Neural cell (in vitro differentiated cells): ENCODE measurements around the gene GGA1. TPM values are rescaled to one million over a fixed set of nuclear protein-coding genes. Genes with fewer than 3 reads are reported as not detected.

Experiments used
- H2AFZ ChIP-seq: fragments of 200-600, 300-800 bp; sonication (generic), shearing (Covaris generic); 2 replicates; pipeline ENCODE4 v1.6.0; 2014; ENCODE audit warnings: low read depth, mild to moderate bottlenecking, antibody characterized with exemption, low read length, moderate library complexity
- H3F3A ChIP-seq: fragments of 200-600 bp; shearing (Covaris generic); 2 replicates; pipeline ENCODE4 v1.6.1; 2016; ENCODE audit warnings: mild to moderate bottlenecking, moderate library complexity, mixed read lengths, antibody characterized with exemption, low read length; ENCODE audit not compliant: insufficient read depth, poor library complexity, severe bottlenecking
- H3K27ac ChIP-seq: fragments of 200-600, 300-800 bp; sonication (generic), shearing (Covaris generic); 2 replicates; pipeline ENCODE4 v1.5.1; 2014; ENCODE audit warnings: mild to moderate bottlenecking, low read length, moderate library complexity
- H3K27me3 ChIP-seq: fragments of 300-800, 200-600 bp; sonication (generic), shearing (Covaris generic); 2 replicates; pipeline ENCODE4 v1.6.0; 2014; ENCODE audit warnings: mild to moderate bottlenecking, low read depth, low read length, moderate library complexity; ENCODE audit not compliant: insufficient read depth
- H3K36me3 ChIP-seq: fragments of 300-800, 200-600 bp; sonication (generic), shearing (Covaris generic); 2 replicates; pipeline ENCODE4 v1.5.1; 2014; ENCODE audit warnings: mild to moderate bottlenecking, antibody characterized with exemption, low read length, moderate library complexity; ENCODE audit not compliant: insufficient read depth
- H3K4me2 ChIP-seq: fragments of 300-800, 200-600 bp; sonication (generic), shearing (Covaris generic); 2 replicates; pipeline ENCODE4 v1.6.0; 2014; ENCODE audit warnings: mild to moderate bottlenecking, low read length
- H3K4me3 ChIP-seq: fragments of 300-800, 200-600 bp; sonication (generic), shearing (Covaris generic); 2 replicates; pipeline ENCODE4 v1.5.1; 2014; ENCODE audit warnings: mild to moderate bottlenecking, low read length, moderate library complexity
- H3K79me2 ChIP-seq: fragments of 200-600 bp; shearing (Covaris generic); replicated peaks from 2 replicates; pipeline ENCODE4 v1.6.0; 2014; ENCODE audit warnings: mild to moderate bottlenecking, low read length, moderate library complexity; ENCODE audit not compliant: insufficient read depth
- H3K9ac ChIP-seq: fragments of 300-800, 200-600 bp; sonication (generic), shearing (Covaris generic); 2 replicates; pipeline ENCODE4 v1.6.1; 2016; ENCODE audit warnings: mild to moderate bottlenecking, low read length, mixed read lengths
- H3K9me2 ChIP-seq: fragments of 200-600 bp; shearing (Covaris generic); 2 replicates; pipeline ENCODE4 v1.6.1; 2016; ENCODE audit warnings: mild to moderate bottlenecking, low read length, mixed read lengths; ENCODE audit not compliant: insufficient read depth
- H3K9me3 ChIP-seq: fragments of 200-600, 300-800 bp; sonication (generic), shearing (Covaris generic); 2 replicates; pipeline ENCODE4 v1.6.1; 2016; ENCODE audit warnings: mild to moderate bottlenecking, mixed run types, low read length, moderate library complexity, mixed read lengths
- H4K20me1 ChIP-seq: fragments of 200-600 bp; shearing (Covaris generic); 2 replicates; pipeline ENCODE4 v1.6.1; 2016; ENCODE audit warnings: mild to moderate bottlenecking, mixed run types; ENCODE audit not compliant: insufficient read depth
- CTCF ChIP-seq: fragments of 450-650 bp; IDR thresholded peaks from 2 replicates; pipeline ENCODE4 v1.5.1; 2014; ENCODE audit warnings: antibody characterized with exemption, mild to moderate bottlenecking, moderate library complexity; ENCODE audit not compliant: poor library complexity, severe bottlenecking
- EP300 ChIP-seq: fragments of 450-650 bp; conservative IDR thresholded peaks from 2 replicates; pipeline ENCODE4 v1.6.1; 2014; ENCODE audit warnings: antibody characterized with exemption, mild to moderate bottlenecking, moderate library complexity; ENCODE audit not compliant: poor library complexity, severe bottlenecking
- EZH2 ChIP-seq: fragments of 200-600, 300-800 bp; shearing (Covaris generic), sonication (generic); IDR thresholded peaks from 2 replicates; pipeline ENCODE4 v1.6.1; 2014; ENCODE audit warnings: antibody characterized with exemption, low read length, borderline replicate concordance, mild to moderate bottlenecking; ENCODE audit not compliant: insufficient read depth, poor library complexity, severe bottlenecking
- MXI1 ChIP-seq: fragments of 450-650 bp; conservative IDR thresholded peaks from 2 replicates; pipeline ENCODE4 v1.6.1; 2014; ENCODE audit warnings: antibody characterized with exemption, mild to moderate bottlenecking; ENCODE audit not compliant: poor library complexity, severe bottlenecking
- POLR2AphosphoS5 ChIP-seq: IDR thresholded peaks from 2 replicates; pipeline ENCODE4 v1.6.1; 2012
- RAD21 ChIP-seq: fragments of 450-650 bp; conservative IDR thresholded peaks from 2 replicates; pipeline ENCODE4 v1.6.1; 2014; ENCODE audit warnings: antibody characterized with exemption, mild to moderate bottlenecking, moderate library complexity
- REST ChIP-seq: IDR thresholded peaks from 2 replicates; pipeline ENCODE4 v1.6.1; 2012; ENCODE audit warnings: borderline replicate concordance
- SMC3 ChIP-seq: fragments of 450-650 bp; conservative IDR thresholded peaks from 2 replicates; pipeline ENCODE4 v1.6.1; 2014; ENCODE audit warnings: antibody characterized with exemption, mild to moderate bottlenecking, moderate library complexity; ENCODE audit not compliant: poor library complexity
- TAF1 ChIP-seq: IDR thresholded peaks from 2 replicates; pipeline ENCODE4 v1.6.1; 2012; ENCODE audit warnings: low read depth
- polyA plus RNA-seq: library from polyadenylated mRNA; depleted of rRNA; stranded (reverse); fragments of >200 nt; gene quantifications from 2 replicates; pipeline ENCODE4 v1.2.3, GENCODE V29; 2014

GGA1 gene
- polyA plus RNA-seq, 1 donor from 2014 or later, result 57.5 TPM

- Histone ChIP-seq H2AFZ (no peak overlapping the region), H4K20me1 (no peaks in the 10 kb centered on the region), H3K4me3 (no peak overlapping the region), H3K27me3 (no peaks in the 10 kb centered on the region), H3K9me2 (no peaks in the 10 kb centered on the region), H3K27ac (no peak overlapping the region), H3K4me2 (no peak overlapping the region), H3F3A (no peaks in the 10 kb centered on the region), H3K9ac (no peak overlapping the region), H3K36me3 (no peaks in the 10 kb centered on the region), H3K9me3 (no peaks in the 10 kb centered on the region), H3K79me2 (no peaks in the 10 kb centered on the region)
- TF ChIP-seq REST, result no peak
- TF ChIP-seq TAF1, result no peak
- TF ChIP-seq RAD21, result no peak
- TF ChIP-seq POLR2AphosphoS5, result no peak
- no peak for TF ChIP-seq SMC3
- no peak for TF ChIP-seq MXI1
- TF ChIP-seq CTCF, result no peak
- TF ChIP-seq EZH2, result no peak
- TF ChIP-seq EP300, result no peak
Measured at GRCh38 chr22:37570661-37570976, 38.0 kb upstream of the GGA1 start.

- TF ChIP-seq REST (no peak), EP300 (no peak), RAD21 (no peak), TAF1 (no peak), CTCF (no peak), MXI1 (no peak), EZH2 (no peak), POLR2AphosphoS5 (no peak), SMC3 (no peak)
- Histone ChIP-seq H3K4me2 (no peak overlapping the region), H3K36me3 (no peaks in the 10 kb centered on the region), H3K4me3 (no peak overlapping the region), H3K27ac (no peak overlapping the region), H3K9me3 (no peaks in the 10 kb centered on the region), H3K27me3 (no peaks in the 10 kb centered on the region), H3F3A (no peaks in the 10 kb centered on the region), H3K79me2 (no peaks in the 10 kb centered on the region), H3K9ac (no peak overlapping the region), H4K20me1 (no peaks in the 10 kb centered on the region), H2AFZ (no peak overlapping the region), H3K9me2 (no peaks in the 10 kb centered on the region)
Measured at GRCh38 chr22:37571258-37571991, 37.2 kb upstream of the GGA1 start.
